B cell (primary cell): ENCODE measurements around the gene SEC24B.

Source experiments
- EZH2 ChIP-seq: IDR thresholded peaks from 2 replicates; pipeline ENCODE4 v1.6.1; 2012; ENCODE audit warnings: borderline replicate concordance, low read depth, mild to moderate bottlenecking, moderate library complexity, low read length; ENCODE audit not compliant: insufficient read depth, poor library complexity, severe bottlenecking
- TF ChIP-seq, protein P1 (sequence below): fragments of 200-600 bp; IDR thresholded peaks from one replicate; pipeline ENCODE4 v1.8.0; 2022; ENCODE audit warnings: antibody characterized with exemption, mild to moderate bottlenecking

DNA sequence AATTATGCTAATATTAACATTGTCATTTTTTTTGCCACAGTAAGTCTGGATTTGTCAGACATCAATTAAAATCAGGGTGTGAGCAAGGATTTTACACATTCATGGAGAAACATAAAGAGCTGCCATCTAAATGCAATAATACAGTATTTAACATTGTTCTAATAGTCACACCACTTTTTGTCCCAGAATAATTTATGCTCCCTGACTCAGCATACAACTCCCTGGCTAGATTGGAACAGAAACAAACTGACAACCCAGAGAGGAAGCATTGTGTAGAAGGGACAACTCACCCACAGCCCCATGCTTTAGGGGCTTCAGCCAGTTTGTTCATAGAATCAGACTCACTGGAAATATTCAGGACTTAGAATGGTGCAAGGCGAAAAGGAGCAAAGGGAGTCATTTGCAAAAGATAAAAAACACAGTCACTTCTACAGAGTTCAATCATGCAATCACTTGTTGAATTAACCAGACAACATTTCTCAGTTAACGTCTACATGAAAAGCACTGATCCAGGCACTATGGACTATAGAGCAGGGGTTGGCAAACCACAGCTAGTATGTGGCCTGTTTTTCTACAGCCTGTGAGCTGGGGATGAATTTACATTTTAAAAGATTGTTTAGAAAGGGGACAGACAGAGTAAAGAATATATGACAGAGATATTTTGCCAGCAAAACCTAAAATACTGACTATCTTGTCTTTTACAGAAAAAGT, 26.4 kb upstream of the SEC24B start:
- TF ChIP-seq, protein P1, sequence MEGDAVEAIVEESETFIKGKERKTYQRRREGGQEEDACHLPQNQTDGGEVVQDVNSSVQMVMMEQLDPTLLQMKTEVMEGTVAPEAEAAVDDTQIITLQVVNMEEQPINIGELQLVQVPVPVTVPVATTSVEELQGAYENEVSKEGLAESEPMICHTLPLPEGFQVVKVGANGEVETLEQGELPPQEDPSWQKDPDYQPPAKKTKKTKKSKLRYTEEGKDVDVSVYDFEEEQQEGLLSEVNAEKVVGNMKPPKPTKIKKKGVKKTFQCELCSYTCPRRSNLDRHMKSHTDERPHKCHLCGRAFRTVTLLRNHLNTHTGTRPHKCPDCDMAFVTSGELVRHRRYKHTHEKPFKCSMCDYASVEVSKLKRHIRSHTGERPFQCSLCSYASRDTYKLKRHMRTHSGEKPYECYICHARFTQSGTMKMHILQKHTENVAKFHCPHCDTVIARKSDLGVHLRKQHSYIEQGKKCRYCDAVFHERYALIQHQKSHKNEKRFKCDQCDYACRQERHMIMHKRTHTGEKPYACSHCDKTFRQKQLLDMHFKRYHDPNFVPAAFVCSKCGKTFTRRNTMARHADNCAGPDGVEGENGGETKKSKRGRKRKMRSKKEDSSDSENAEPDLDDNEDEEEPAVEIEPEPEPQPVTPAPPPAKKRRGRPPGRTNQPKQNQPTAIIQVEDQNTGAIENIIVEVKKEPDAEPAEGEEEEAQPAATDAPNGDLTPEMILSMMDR = no peak
- no peak for TF ChIP-seq EZH2
